ENCODE measurements around the gene ADPRH. TPM values are rescaled to one million over a fixed set of nuclear protein-coding genes. Genes with fewer than 3 reads are reported as not detected.

The ADPRH gene
- total and polyA plus RNA-seq, 10 of the 15 experiments (the other 5 are each of a cell fraction or from before 2014, with no cell fraction given): 2.3 to 32.6 (median 19.0) TPM

DNA sequence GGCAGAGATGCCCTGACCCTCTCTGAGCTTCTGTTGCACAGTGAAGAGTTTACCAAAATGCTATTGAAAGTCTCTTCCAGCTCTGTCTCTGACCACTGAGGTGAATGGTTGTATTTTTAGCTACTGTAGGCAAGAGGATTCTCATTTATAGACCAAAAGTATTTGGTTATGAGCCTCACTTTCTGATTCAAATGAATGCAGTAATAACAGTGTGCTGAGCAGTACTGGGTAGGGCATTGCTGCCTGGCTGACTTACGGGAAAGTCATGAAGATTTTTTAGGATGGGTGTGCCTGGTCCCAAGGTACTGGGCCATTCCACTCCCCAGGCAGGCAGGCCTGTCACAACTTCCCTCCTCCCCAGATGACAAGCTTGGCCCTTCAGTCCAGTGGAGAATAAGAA, 33.9 kb downstream of the ADPRH start:
- H3K4me2 ChIP-seq (ENCODE audit: control insufficient read depth, insufficient read depth): no peak overlapping the region
- no peak overlapping the region for H3K9ac ChIP-seq (ENCODE audit: control insufficient read depth, insufficient read depth, low read length)
- DNase-seq (ENCODE audit: low read depth, low spot score): no peak
- in situ Hi-C loops (cut with MboI) (no loop called here), intact Hi-C loops (cut with micrococcal nuclease; ENCODE audit: unreplicated experiment) (no loop called here)
- ChIA-PET RAD21 (ENCODE audit: unreplicated experiment) (interaction anchor here (0.8 kb wide), 1 partner anchor 24 kb away, joined by 3 read pairs; no protein-coding TSS in a partner anchor), CTCF (interaction anchor here (1.3 to 1.9 kb wide), 3 partner anchors 13 to 83 kb away, joined by 4 to 6 read pairs (median 4); no protein-coding TSS in a partner anchor), SMC1A (ENCODE audit: uncharacterized antibody, unreplicated experiment) (interaction anchor here (1.5 kb wide), 1 partner anchor 14 kb away, joined by 5 read pairs; no protein-coding TSS in a partner anchor), POLR2A (interaction anchor here (2.0 kb wide), 1 partner anchor 33 kb away, joined by 4 read pairs; no protein-coding TSS in a partner anchor)
- ATAC-seq: no peak
- H2AFZ ChIP-seq (ENCODE audit: control insufficient read depth, low read depth, low read length): no peak overlapping the region
- no peaks in the 10 kb centered on the region; the same call in 2 of the 3 replicates for H3K9me3 ChIP-seq (replicated peaks; ENCODE audit: control insufficient read depth, insufficient read depth, low read length)
- 25% methylated on average over 1 of the region's 1 CpG for WGBS (ENCODE audit: insufficient coverage, insufficient replicate concordance, low lambda C conversion rate, missing lambda C conversion rate)
- no peak overlapping the region for H3K4me3 ChIP-seq
- H3K79me2 ChIP-seq (ENCODE audit: control insufficient read depth, insufficient read depth, low read length): no peaks in the 10 kb centered on the region
- no peak overlapping the region for H3K27ac ChIP-seq (ENCODE audit: control insufficient read depth, insufficient read depth)
- no TSS peak for BruUV-seq (replicated peaks)
- no peaks in the 10 kb centered on the region for H4K20me1 ChIP-seq (ENCODE audit: control insufficient read depth, insufficient read depth)
- H3K36me3 ChIP-seq (ENCODE audit: control insufficient read depth in 2 of 2, insufficient read depth in 2 of 2, low read length in 1 of 2): peaks cover 0 to 5% of the 10 kb centered on the region in 2 experiments; a peak in 2 of 4 replicates
- H3K27me3 ChIP-seq (replicated peaks in 1 of 2; ENCODE audit: control insufficient read depth in 2 of 2, insufficient read depth in 2 of 2, low read length in 1 of 2): no peaks in the 10 kb centered on the region
- H3K4me1 ChIP-seq (ENCODE audit: control insufficient read depth, insufficient read depth, low read length): 0 out of 2 replicates have a peak, but pooled peaks cover 5% of the 10 kb centered on the region
- FAIRE-seq: peak; percentile 61
- TF ChIP-seq TCF12 (IDR thresholded peaks at IDR 0.05; ENCODE audit: low read depth, low read length) (no peak), JUNB (IDR thresholded peaks at IDR 0.05) (no peak), CREM (IDR thresholded peaks at IDR 0.05; ENCODE audit: low read depth) (no peak), IKZF2 (IDR thresholded peaks at IDR 0.05) (no peak), HDGF (IDR thresholded peaks at IDR 0.05) (no peak), PML (IDR thresholded peaks at IDR 0.05; ENCODE audit: low read length) (no peak), RUNX3 (IDR thresholded peaks at IDR 0.05; ENCODE audit: low read length) (peak; percentile 58; the same call in 1 of the 2 replicates), EED (IDR thresholded peaks at IDR 0.05; ENCODE audit: low read depth) (no peak), NR2C1 (IDR thresholded peaks at IDR 0.05) (no peak), SMARCA5 (IDR thresholded peaks at IDR 0.05) (no peak), PAX8 (IDR thresholded peaks at IDR 0.05) (no peak), MEF2A (IDR thresholded peaks at IDR 0.05; ENCODE audit: insufficient read depth, low read depth, low read length) (peak; percentile 59; the same call in 1 of the 2 replicates)
- TF ChIP-seq, protein P1, sequence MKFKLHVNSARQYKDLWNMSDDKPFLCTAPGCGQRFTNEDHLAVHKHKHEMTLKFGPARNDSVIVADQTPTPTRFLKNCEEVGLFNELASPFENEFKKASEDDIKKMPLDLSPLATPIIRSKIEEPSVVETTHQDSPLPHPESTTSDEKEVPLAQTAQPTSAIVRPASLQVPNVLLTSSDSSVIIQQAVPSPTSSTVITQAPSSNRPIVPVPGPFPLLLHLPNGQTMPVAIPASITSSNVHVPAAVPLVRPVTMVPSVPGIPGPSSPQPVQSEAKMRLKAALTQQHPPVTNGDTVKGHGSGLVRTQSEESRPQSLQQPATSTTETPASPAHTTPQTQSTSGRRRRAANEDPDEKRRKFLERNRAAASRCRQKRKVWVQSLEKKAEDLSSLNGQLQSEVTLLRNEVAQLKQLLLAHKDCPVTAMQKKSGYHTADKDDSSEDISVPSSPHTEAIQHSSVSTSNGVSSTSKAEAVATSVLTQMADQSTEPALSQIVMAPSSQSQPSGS (IDR thresholded peaks at IDR 0.05; ENCODE audit: low read length): no peak
- TF ChIP-seq, protein P2, sequence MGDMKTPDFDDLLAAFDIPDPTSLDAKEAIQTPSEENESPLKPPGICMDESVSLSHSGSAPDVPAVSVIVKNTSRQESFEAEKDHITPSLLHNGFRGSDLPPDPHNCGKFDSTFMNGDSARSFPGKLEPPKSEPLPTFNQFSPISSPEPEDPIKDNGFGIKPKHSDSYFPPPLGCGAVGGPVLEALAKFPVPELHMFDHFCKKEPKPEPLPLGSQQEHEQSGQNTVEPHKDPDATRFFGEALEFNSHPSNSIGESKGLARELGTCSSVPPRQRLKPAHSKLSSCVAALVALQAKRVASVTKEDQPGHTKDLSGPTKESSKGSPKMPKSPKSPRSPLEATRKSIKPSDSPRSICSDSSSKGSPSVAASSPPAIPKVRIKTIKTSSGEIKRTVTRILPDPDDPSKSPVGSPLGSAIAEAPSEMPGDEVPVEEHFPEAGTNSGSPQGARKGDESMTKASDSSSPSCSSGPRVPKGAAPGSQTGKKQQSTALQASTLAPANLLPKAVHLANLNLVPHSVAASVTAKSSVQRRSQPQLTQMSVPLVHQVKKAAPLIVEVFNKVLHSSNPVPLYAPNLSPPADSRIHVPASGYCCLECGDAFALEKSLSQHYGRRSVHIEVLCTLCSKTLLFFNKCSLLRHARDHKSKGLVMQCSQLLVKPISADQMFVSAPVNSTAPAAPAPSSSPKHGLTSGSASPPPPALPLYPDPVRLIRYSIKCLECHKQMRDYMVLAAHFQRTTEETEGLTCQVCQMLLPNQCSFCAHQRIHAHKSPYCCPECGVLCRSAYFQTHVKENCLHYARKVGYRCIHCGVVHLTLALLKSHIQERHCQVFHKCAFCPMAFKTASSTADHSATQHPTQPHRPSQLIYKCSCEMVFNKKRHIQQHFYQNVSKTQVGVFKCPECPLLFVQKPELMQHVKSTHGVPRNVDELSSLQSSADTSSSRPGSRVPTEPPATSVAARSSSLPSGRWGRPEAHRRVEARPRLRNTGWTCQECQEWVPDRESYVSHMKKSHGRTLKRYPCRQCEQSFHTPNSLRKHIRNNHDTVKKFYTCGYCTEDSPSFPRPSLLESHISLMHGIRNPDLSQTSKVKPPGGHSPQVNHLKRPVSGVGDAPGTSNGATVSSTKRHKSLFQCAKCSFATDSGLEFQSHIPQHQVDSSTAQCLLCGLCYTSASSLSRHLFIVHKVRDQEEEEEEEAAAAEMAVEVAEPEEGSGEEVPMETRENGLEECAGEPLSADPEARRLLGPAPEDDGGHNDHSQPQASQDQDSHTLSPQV (IDR thresholded peaks at IDR 0.05): no peak
- TF ChIP-seq, protein P3, sequence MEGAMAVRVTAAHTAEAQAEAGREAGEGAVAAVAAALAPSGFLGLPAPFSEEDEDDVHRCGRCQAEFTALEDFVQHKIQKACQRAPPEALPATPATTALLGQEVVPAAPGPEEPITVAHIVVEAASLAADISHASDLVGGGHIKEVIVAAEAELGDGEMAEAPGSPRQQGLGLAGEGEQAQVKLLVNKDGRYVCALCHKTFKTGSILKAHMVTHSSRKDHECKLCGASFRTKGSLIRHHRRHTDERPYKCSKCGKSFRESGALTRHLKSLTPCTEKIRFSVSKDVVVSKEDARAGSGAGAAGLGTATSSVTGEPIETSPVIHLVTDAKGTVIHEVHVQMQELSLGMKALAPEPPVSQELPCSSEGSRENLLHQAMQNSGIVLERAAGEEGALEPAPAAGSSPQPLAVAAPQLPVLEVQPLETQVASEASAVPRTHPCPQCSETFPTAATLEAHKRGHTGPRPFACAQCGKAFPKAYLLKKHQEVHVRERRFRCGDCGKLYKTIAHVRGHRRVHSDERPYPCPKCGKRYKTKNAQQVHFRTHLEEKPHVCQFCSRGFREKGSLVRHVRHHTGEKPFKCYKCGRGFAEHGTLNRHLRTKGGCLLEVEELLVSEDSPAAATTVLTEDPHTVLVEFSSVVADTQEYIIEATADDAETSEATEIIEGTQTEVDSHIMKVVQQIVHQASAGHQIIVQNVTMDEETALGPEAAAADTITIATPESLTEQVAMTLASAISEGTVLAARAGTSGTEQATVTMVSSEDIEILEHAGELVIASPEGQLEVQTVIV (IDR thresholded peaks at IDR 0.05; ENCODE audit: borderline replicate concordance, partially characterized antibody): no peak
